ENCODE results near the gene ATP1B2.

The ATP1B2 gene

GRCh38 chr17:7688808-7689316, 38.1 kb downstream of the ATP1B2 start:
- peak overlapping the region; percentile 97 for H3K4me3 ChIP-seq (ENCODE audit: low read length)
- no peak for TF ChIP-seq CTCF (conservative IDR thresholded peaks at IDR 0.05; ENCODE audit: low read depth, low read length)
- DNase-seq (ENCODE audit: low read depth) = no peak

- TF ChIP-seq CTCF (conservative IDR thresholded peaks at IDR 0.05; ENCODE audit: low read depth, low read length) = no peak
- DNase-seq (ENCODE audit: low read depth) = no peak
- H3K4me3 ChIP-seq (ENCODE audit: low read length) = no peak overlapping the region
Observed at GRCh38 chr17:7695586-7695985, 44.9 kb downstream of the ATP1B2 start.

GRCh38 chr17:7697828-7698588, 47.3 kb downstream of the ATP1B2 start:
- no peak for TF ChIP-seq CTCF (conservative IDR thresholded peaks at IDR 0.05; ENCODE audit: low read depth, low read length)
- no peak for DNase-seq (ENCODE audit: low read depth)
- H3K4me3 ChIP-seq (ENCODE audit: low read length) = no peak overlapping the region

- no peak for TF ChIP-seq CTCF (conservative IDR thresholded peaks at IDR 0.05; ENCODE audit: low read depth, low read length)
- no peak for DNase-seq (ENCODE audit: low read depth)
- H3K4me3 ChIP-seq (ENCODE audit: low read length) = no peak overlapping the region
Observed at GRCh38 chr17:7700510-7700909, 49.8 kb downstream of the ATP1B2 start.

- no peak for TF ChIP-seq CTCF (conservative IDR thresholded peaks at IDR 0.05; ENCODE audit: low read depth, low read length)
- H3K4me3 ChIP-seq (ENCODE audit: low read length) = no peak overlapping the region
- DNase-seq (ENCODE audit: low read depth) = no peak
Observed at GRCh38 chr17:7701681-7702080, 51.0 kb downstream of the ATP1B2 start.

- no peak for TF ChIP-seq CTCF (conservative IDR thresholded peaks at IDR 0.05; ENCODE audit: low read depth, low read length)
- H3K4me3 ChIP-seq (ENCODE audit: low read length) = no peak overlapping the region
- DNase-seq (ENCODE audit: low read depth) = no peak
Observed at GRCh38 chr17:7702776-7703175, 52.0 kb downstream of the ATP1B2 start.
